ENCODE results near the gene AP5S1.

The AP5S1 gene

GRCh38 chr20:3871550-3872265, 51.4 kb downstream of the AP5S1 start:
- no peak overlapping the region for H3K4me3 ChIP-seq (ENCODE audit: low read depth, low read length)
- TF ChIP-seq, protein P1, sequence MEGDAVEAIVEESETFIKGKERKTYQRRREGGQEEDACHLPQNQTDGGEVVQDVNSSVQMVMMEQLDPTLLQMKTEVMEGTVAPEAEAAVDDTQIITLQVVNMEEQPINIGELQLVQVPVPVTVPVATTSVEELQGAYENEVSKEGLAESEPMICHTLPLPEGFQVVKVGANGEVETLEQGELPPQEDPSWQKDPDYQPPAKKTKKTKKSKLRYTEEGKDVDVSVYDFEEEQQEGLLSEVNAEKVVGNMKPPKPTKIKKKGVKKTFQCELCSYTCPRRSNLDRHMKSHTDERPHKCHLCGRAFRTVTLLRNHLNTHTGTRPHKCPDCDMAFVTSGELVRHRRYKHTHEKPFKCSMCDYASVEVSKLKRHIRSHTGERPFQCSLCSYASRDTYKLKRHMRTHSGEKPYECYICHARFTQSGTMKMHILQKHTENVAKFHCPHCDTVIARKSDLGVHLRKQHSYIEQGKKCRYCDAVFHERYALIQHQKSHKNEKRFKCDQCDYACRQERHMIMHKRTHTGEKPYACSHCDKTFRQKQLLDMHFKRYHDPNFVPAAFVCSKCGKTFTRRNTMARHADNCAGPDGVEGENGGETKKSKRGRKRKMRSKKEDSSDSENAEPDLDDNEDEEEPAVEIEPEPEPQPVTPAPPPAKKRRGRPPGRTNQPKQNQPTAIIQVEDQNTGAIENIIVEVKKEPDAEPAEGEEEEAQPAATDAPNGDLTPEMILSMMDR (IDR thresholded peaks at IDR 0.05; ENCODE audit: low read depth, low read length) = no peak

DNA sequence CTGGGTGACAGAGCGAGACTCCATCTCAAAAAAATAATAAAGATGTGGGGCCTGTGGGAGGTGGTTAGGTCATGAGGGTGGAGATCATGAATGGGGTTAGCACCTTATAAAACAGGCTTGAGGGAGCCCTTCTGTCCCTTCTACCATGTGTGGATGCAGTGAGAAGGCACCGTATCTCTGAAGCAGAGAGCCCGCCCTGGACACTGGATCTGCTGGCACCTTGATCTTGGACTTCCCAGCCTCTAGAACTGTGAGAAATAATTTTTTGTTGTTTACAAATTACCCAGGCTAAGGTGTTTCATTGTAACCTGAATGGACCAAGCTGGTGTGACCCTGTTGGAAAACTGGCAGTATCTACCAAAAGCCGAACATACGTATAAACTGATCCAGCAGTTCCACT, 53.2 kb downstream of the AP5S1 start:
- H3K4me3 ChIP-seq (ENCODE audit: low read depth, low read length) = no peak overlapping the region
- TF ChIP-seq, protein P1 (IDR thresholded peaks at IDR 0.05; ENCODE audit: low read depth, low read length) = no peak

GRCh38 chr20:3874194-3874844, 54.0 kb downstream of the AP5S1 start:
- H3K4me3 ChIP-seq (ENCODE audit: low read depth, low read length) = no peak overlapping the region
- TF ChIP-seq, protein P1 (IDR thresholded peaks at IDR 0.05; ENCODE audit: low read depth, low read length) = no peak

- TF ChIP-seq, protein P1 (IDR thresholded peaks at IDR 0.05; ENCODE audit: low read depth, low read length) = no peak
Observed at GRCh38 chr20:3875378-3875974, 55.1 kb downstream of the AP5S1 start.

GRCh38 chr20:3876000-3876399, 55.7 kb downstream of the AP5S1 start:
- TF ChIP-seq, protein P1 (IDR thresholded peaks at IDR 0.05; ENCODE audit: low read depth, low read length) = no peak
- H3K4me3 ChIP-seq (ENCODE audit: low read depth, low read length) = no peak overlapping the region

More at GRCh38 chr20:3875378-3875974, 55.1 kb downstream of the AP5S1 start:
- no peak overlapping the region for H3K4me3 ChIP-seq (ENCODE audit: low read depth, low read length)

DNA sequence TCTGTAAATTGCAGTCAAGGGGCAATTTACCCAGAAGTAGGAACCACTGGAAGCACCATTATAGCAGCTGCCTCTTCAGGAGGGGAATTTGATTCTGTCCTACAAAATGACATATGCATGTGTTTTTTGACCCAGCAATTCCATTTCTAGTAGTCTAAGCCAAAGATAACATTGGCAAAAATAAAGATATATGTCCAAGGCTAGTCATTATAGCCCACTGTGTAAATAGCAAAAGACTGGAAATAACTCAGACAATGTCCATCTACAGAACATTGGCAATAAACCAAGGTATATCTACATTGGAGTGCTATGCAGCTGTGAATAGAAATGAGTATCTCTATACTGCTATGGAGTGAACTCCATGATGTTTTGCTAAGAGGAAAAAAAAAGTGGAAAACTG, 56.3 kb downstream of the AP5S1 start:
- H3K4me3 ChIP-seq (ENCODE audit: low read depth, low read length) = no peak overlapping the region
- TF ChIP-seq, protein P1 (IDR thresholded peaks at IDR 0.05; ENCODE audit: low read depth, low read length) = no peak
